Cardiac muscle cell (in vitro differentiated cells and primary cell): ENCODE results near the gene FOXS1. TPM values are rescaled to one million over a fixed set of nuclear protein-coding genes. Genes with fewer than 3 reads are reported as not detected.
A peak's percentile ranks its signal among the peaks of the same experiment; 100 is the strongest.

Source experiments
- DNase-seq, 2 donors: peaks; one replicate each; pipeline versions ENCODE4 v3.0.0 to v3.0.0-alpha.2; 2010 to 2017; ENCODE audit warnings: low read depth in 1 of 2, low spot score in 1 of 2
- H3K27ac ChIP-seq: fragments of 200-600 bp; sonication (generic); 2 replicates; pipeline ENCODE4 v1.5.1; 2016
- H3K27me3 ChIP-seq: fragments of 200-600 bp; sonication (generic); 2 replicates; pipeline ENCODE4 v1.6.0; 2016; ENCODE audit warnings: control low read depth
- H3K36me3 ChIP-seq: fragments of 200-600 bp; sonication (generic); 2 replicates; pipeline ENCODE4 v1.5.1; 2016; ENCODE audit warnings: control low read depth
- H3K4me1 ChIP-seq: fragments of 200-600 bp; sonication (generic); 2 replicates; pipeline ENCODE4 v1.8.1; 2017; ENCODE audit warnings: low read depth, mild to moderate bottlenecking, mixed run types
- H3K4me3 ChIP-seq: fragments of 200-600 bp; sonication (generic); 2 replicates; pipeline ENCODE4 v1.5.1; 2016; ENCODE audit warnings: mild to moderate bottlenecking
- H3K9me3 ChIP-seq: fragments of 200-600 bp; sonication (generic); 2 replicates; pipeline ENCODE4 v1.5.1; 2017; ENCODE audit warnings: low read depth, mild to moderate bottlenecking, control low read depth
- CTCF ChIP-seq: IDR thresholded peaks from 2 replicates; pipeline ENCODE4 v1.5.1; 2012; ENCODE audit warnings: low read depth, mild to moderate bottlenecking, low read length
- polyA plus RNA-seq: library from polyadenylated mRNA; unstranded; fragments of >200 nt; fragmentation: Nextera tagmentation; extraction: Ambion mirVana; gene quantifications from 2 replicates; pipeline ENCODE4 v1.2.1, GENCODE V29; 2016
- total RNA-seq: library from RNA; depleted of rRNA; stranded (reverse); fragments of >200 nt; gene quantifications from 2 replicates; pipeline ENCODE4 v1.2.3, GENCODE V29; 2016

FOXS1 gene
- total and polyA plus RNA-seq, 2 experiments from 2014 or later, result 0.23 to 0.83 TPM

GRCh38 chr20:31863296-31864085 lies 18.1 kb upstream of the FOXS1 start:
- H3K4me3 ChIP-seq, result no peak overlapping the region
- DNase-seq, result no peak

GRCh38 chr20:31862506-31862905 lies 17.1 kb upstream of the FOXS1 start:
- no peak for TF ChIP-seq CTCF
- Histone ChIP-seq H3K27me3 (peaks cover 2% of the 10 kb centered on the region), H3K4me1 (peaks cover 5% of the 10 kb centered on the region), H3K9me3 (no peaks in the 10 kb centered on the region), H3K27ac (no peak overlapping the region), H3K36me3 (no peaks in the 10 kb centered on the region), H3K4me3 (no peak overlapping the region)
- no peak for DNase-seq

More at GRCh38 chr20:31863296-31864085, 18.1 kb upstream of the FOXS1 start:
- peaks cover 5% of the 10 kb centered on the region for H3K4me1 ChIP-seq
- no peaks in the 10 kb centered on the region for H3K27me3 ChIP-seq
- TF ChIP-seq CTCF, result no peak
- H3K36me3 ChIP-seq, result no peaks in the 10 kb centered on the region
- no peak overlapping the region for H3K27ac ChIP-seq
- no peaks in the 10 kb centered on the region for H3K9me3 ChIP-seq

GRCh38 chr20:31862157-31862470 lies 16.7 kb upstream of the FOXS1 start:
- H3K36me3 ChIP-seq, result no peaks in the 10 kb centered on the region
- no peak overlapping the region for H3K27ac ChIP-seq
- H3K9me3 ChIP-seq, result no peaks in the 10 kb centered on the region
- peaks cover 5% of the 10 kb centered on the region for H3K4me1 ChIP-seq
- TF ChIP-seq CTCF, result no peak
- peaks cover 2% of the 10 kb centered on the region for H3K27me3 ChIP-seq
- DNase-seq, result no peak
- no peak overlapping the region for H3K4me3 ChIP-seq

GRCh38 chr20:31861385-31862156 lies 16.2 kb upstream of the FOXS1 start:
- DNase-seq, result peak; percentile 71 to 89
- Histone ChIP-seq H3K4me1 (peaks cover 5% of the 10 kb centered on the region), H3K9me3 (no peaks in the 10 kb centered on the region), H3K27me3 (peaks cover 2% of the 10 kb centered on the region), H3K4me3 (peak overlapping the region; percentile 68), H3K36me3 (no peaks in the 10 kb centered on the region), H3K27ac (no peak overlapping the region)
- TF ChIP-seq CTCF, result no peak

GRCh38 chr20:31861135-31861384 lies 15.7 kb upstream of the FOXS1 start:
- Histone ChIP-seq H3K9me3 (no peaks in the 10 kb centered on the region), H3K27ac (no peak overlapping the region), H3K36me3 (no peaks in the 10 kb centered on the region), H3K4me1 (peaks cover 5% of the 10 kb centered on the region), H3K4me3 (peak overlapping the region; percentile 68), H3K27me3 (peaks cover 2% of the 10 kb centered on the region)
- no peak for TF ChIP-seq CTCF
- DNase-seq, result peak in 1 of 2 donors; percentile 51
